Astrocyte (in vitro differentiated cells and primary cell): Measurements from ENCODE around the gene ACAT2. TPM values are rescaled to one million over a fixed set of nuclear protein-coding genes. Genes with fewer than 3 reads are reported as not detected.

Experiments
- DNase-seq: peaks from one replicate; pipeline ENCODE4 v3.0.0-alpha.2; 2010; ENCODE audit warnings: low read depth
- FAIRE-seq: peaks from 2 replicates; lab custom pipeline; 2011; peaks lifted over from hg19 to GRCh38; lab: Jason Lieb, UNC
- H2AFZ ChIP-seq: 2 replicates; pipeline ENCODE4 v1.6.0; 2012; ENCODE audit warnings: low read depth, low read length, inconsistent platforms
- H3K27ac ChIP-seq: 2 replicates; pipeline ENCODE4 v1.5.1; 2011; ENCODE audit warnings: low read depth, low read length, inconsistent platforms
- H3K27me3 ChIP-seq: 2 replicates; pipeline ENCODE4 v1.6.0; 2011; ENCODE audit warnings: low read length, inconsistent platforms; ENCODE audit not compliant: insufficient read depth
- H3K36me3 ChIP-seq: 2 replicates; pipeline ENCODE4 v1.5.1; 2011; ENCODE audit warnings: low read length, inconsistent platforms; ENCODE audit not compliant: insufficient read depth
- H3K4me1 ChIP-seq: 2 replicates; pipeline ENCODE4 v1.5.1; 2011; ENCODE audit warnings: low read length, inconsistent platforms; ENCODE audit not compliant: insufficient read depth
- H3K4me2 ChIP-seq: 2 replicates; pipeline ENCODE4 v1.6.0; 2012; ENCODE audit warnings: low read length, inconsistent platforms
- H3K4me3 ChIP-seq: 2 replicates; pipeline ENCODE4 v1.5.1; 2011; ENCODE audit warnings: low read depth, mild to moderate bottlenecking, low read length, inconsistent platforms; ENCODE audit not compliant: insufficient read depth
- H3K79me2 ChIP-seq: 2 replicates; pipeline ENCODE4 v1.6.0; 2012; ENCODE audit warnings: mild to moderate bottlenecking, low read length, inconsistent platforms; ENCODE audit not compliant: insufficient read depth
- H3K9ac ChIP-seq: 2 replicates; pipeline ENCODE4 v1.6.0; 2012; ENCODE audit warnings: mild to moderate bottlenecking, low read length, inconsistent platforms
- H3K9me3 ChIP-seq: 2 replicates; pipeline ENCODE4 v1.5.1; 2012; ENCODE audit warnings: low read depth, mild to moderate bottlenecking, low read length, inconsistent platforms; ENCODE audit not compliant: insufficient read depth
- H4K20me1 ChIP-seq: 2 replicates; pipeline ENCODE4 v1.6.0; 2012; ENCODE audit warnings: low read length, inconsistent platforms; ENCODE audit not compliant: insufficient read depth
- H3K27ac Mint-ChIP-seq: one replicate; pipeline ENCODE4 v1.8.0; 2021; ENCODE audit warnings: mild to moderate bottlenecking, mixed read lengths; ENCODE audit not compliant: unreplicated experiment
- H3K27me3 Mint-ChIP-seq: one replicate; pipeline ENCODE4 v1.8.0; 2021; ENCODE audit warnings: low read depth, mixed read lengths; ENCODE audit not compliant: unreplicated experiment
- H3K36me3 Mint-ChIP-seq: one replicate; pipeline ENCODE4 v1.8.0; 2021; ENCODE audit warnings: low read depth, mixed read lengths; ENCODE audit not compliant: unreplicated experiment
- H3K4me1 Mint-ChIP-seq: one replicate; pipeline ENCODE4 v1.8.0; 2021; ENCODE audit warnings: low read depth, mixed read lengths; ENCODE audit not compliant: unreplicated experiment
- H3K4me3 Mint-ChIP-seq: one replicate; pipeline ENCODE4 v1.8.0; 2021; ENCODE audit warnings: mild to moderate bottlenecking, moderate library complexity, mixed read lengths; ENCODE audit not compliant: unreplicated experiment
- H3K9me3 Mint-ChIP-seq: one replicate; pipeline ENCODE4 v1.8.0; 2021; ENCODE audit warnings: mild to moderate bottlenecking, mixed read lengths; ENCODE audit not compliant: unreplicated experiment
- CTCF ChIP-seq: IDR thresholded peaks from 2 replicates; pipeline ENCODE4 v1.5.1; 2011; ENCODE audit warnings: low read depth, mild to moderate bottlenecking, inconsistent platforms, low read length, moderate library complexity; ENCODE audit not compliant: insufficient read depth
- EZH2 ChIP-seq: IDR thresholded peaks from 2 replicates; pipeline ENCODE4 v1.6.1; 2012; ENCODE audit warnings: mild to moderate bottlenecking, low read length, inconsistent platforms; ENCODE audit not compliant: insufficient read depth
- total RNA-seq: library from RNA; stranded (reverse); gene quantifications from 2 replicates; pipeline ENCODE4 v1.2.1, GENCODE V29; 2021

Gene ACAT2
- total RNA-seq, 1 donor from 2014 or later, result 96.7 TPM

GRCh38 chr6:159805440-159806020 lies 43.7 kb downstream of the ACAT2 start:
- Mint-ChIP-seq H3K27ac (no peak overlapping the region), H3K27me3 (peaks cover 2% of the 10 kb centered on the region), H3K4me1 (no peaks in the 10 kb centered on the region), H3K9me3 (peaks cover 1% of the 10 kb centered on the region), H3K4me3 (no peak overlapping the region), H3K36me3 (no peaks in the 10 kb centered on the region)
- Histone ChIP-seq H3K9me3 (no peaks in the 10 kb centered on the region), H2AFZ (no peak overlapping the region), H3K27ac (no peak overlapping the region), H3K36me3 (no peaks in the 10 kb centered on the region), H3K79me2 (no peaks in the 10 kb centered on the region), H3K4me3 (no peak overlapping the region), H3K4me2 (no peak overlapping the region), H3K27me3 (no peaks in the 10 kb centered on the region), H4K20me1 (no peaks in the 10 kb centered on the region), H3K9ac (no peak overlapping the region), H3K4me1 (no peaks in the 10 kb centered on the region)
- no peak for TF ChIP-seq EZH2
- TF ChIP-seq CTCF, result no peak
- DNase-seq, result no peak
- FAIRE-seq, result no peak

GRCh38 chr6:159806021-159806458 lies 44.2 kb downstream of the ACAT2 start:
- Mint-ChIP-seq H3K27me3 (peaks cover 2% of the 10 kb centered on the region), H3K9me3 (peaks cover 1% of the 10 kb centered on the region), H3K27ac (no peak overlapping the region), H3K4me3 (no peak overlapping the region), H3K4me1 (no peaks in the 10 kb centered on the region), H3K36me3 (no peaks in the 10 kb centered on the region)
- Histone ChIP-seq H3K4me3 (no peak overlapping the region), H2AFZ (no peak overlapping the region), H3K79me2 (no peaks in the 10 kb centered on the region), H3K36me3 (no peaks in the 10 kb centered on the region), H3K27me3 (no peaks in the 10 kb centered on the region), H3K27ac (no peak overlapping the region), H3K9ac (no peak overlapping the region), H4K20me1 (no peaks in the 10 kb centered on the region), H3K9me3 (no peaks in the 10 kb centered on the region), H3K4me2 (no peak overlapping the region), H3K4me1 (no peaks in the 10 kb centered on the region)
- no peak for FAIRE-seq
- TF ChIP-seq CTCF (no peak), EZH2 (no peak)
- peak; percentile 12 for DNase-seq

GRCh38 chr6:159807150-159807858 lies 45.5 kb downstream of the ACAT2 start:
- Mint-ChIP-seq H3K9me3 (peaks cover 1% of the 10 kb centered on the region), H3K36me3 (no peaks in the 10 kb centered on the region), H3K27me3 (peaks cover 2% of the 10 kb centered on the region), H3K4me1 (no peaks in the 10 kb centered on the region), H3K4me3 (no peak overlapping the region), H3K27ac (no peak overlapping the region)
- no peak overlapping the region for H3K4me3 ChIP-seq
- no peaks in the 10 kb centered on the region for H3K4me1 ChIP-seq
- H4K20me1 ChIP-seq, result no peaks in the 10 kb centered on the region
- no peak overlapping the region for H3K27ac ChIP-seq
- H3K79me2 ChIP-seq, result no peaks in the 10 kb centered on the region
- TF ChIP-seq CTCF (no peak), EZH2 (no peak)
- no peak overlapping the region for H3K4me2 ChIP-seq
- no peak overlapping the region for H2AFZ ChIP-seq
- H3K9ac ChIP-seq, result no peak overlapping the region
- H3K36me3 ChIP-seq, result no peaks in the 10 kb centered on the region
- H3K9me3 ChIP-seq, result no peaks in the 10 kb centered on the region
- FAIRE-seq, result no peak
- DNase-seq, result peak; percentile 39
- no peaks in the 10 kb centered on the region for H3K27me3 ChIP-seq
